Right lobe of liver (tissue), 6 donors: ENCODE measurements around the gene KRTAP1-1. TPM values are rescaled to one million over a fixed set of nuclear protein-coding genes. Genes with fewer than 3 reads are reported as not detected.

Experiments
- ATAC-seq, 4 donors: fragments of 200-7000 bp; cut with Tn5 transposase; one replicate each; pipeline ENCODE4 v1.9.1; 2020; ENCODE audit warnings: mild to moderate bottlenecking in 4 of 4, moderate library complexity in 4 of 4
- DNase-seq, 3 donors: peaks; one replicate each; pipeline ENCODE4 v3.0.0-alpha.2; 2020
- H3K27ac ChIP-seq, 3 donors: fragments of 200-600 bp; one replicate each; pipeline ENCODE4 v1.8.0; 2022
- H3K27me3 ChIP-seq, 2 donors: fragments of 200-600 bp; one replicate each; pipeline ENCODE4 v1.8.0; 2022
- H3K36me3 ChIP-seq, 4 donors: fragments of 200-600 bp; sonication (generic) in 1 of 4; one replicate each; pipeline versions ENCODE4 v1.5.1 to v1.8.0; 2017 to 2022; ENCODE audit warnings: control low read depth in 1 of 4
- H3K4me1 ChIP-seq, 4 donors: fragments of 200-600 bp; sonication (generic) in 1 of 4; one replicate each; pipeline versions ENCODE4 v1.5.1 to v1.8.0; 2017 to 2022; ENCODE audit warnings: control low read depth in 1 of 4
- H3K4me3 ChIP-seq, 3 donors: fragments of 200-600 bp; one replicate each; pipeline ENCODE4 v1.8.0; 2022
- H3K9me3 ChIP-seq, 4 donors: fragments of 200-600 bp; sonication (generic) in 1 of 4; one replicate each; pipeline versions ENCODE4 v1.5.1 to v1.8.0; 2017 to 2022; ENCODE audit warnings: control low read depth in 1 of 4
- CTCF ChIP-seq, 4 donors: fragments of 200-600 bp in 3 of 4; fragments of 450-650 bp in 1 of 4; IDR thresholded peaks; one replicate each; pipeline versions ENCODE4 v1.5.1 to v1.8.0; 2016 to 2022; ENCODE audit warnings: antibody characterized with exemption in 4 of 4, mild to moderate bottlenecking in 2 of 4
- POLR2A ChIP-seq: fragments of 450-650 bp; IDR thresholded peaks from one replicate; pipeline ENCODE4 v1.6.1; 2017; ENCODE audit warnings: antibody characterized with exemption, mild to moderate bottlenecking
- WGBS: methylation state at CpG from one replicate; pipeline ENCODE4 v1.1.6; 2018; ENCODE audit warnings: low coverage, low lambda C conversion rate; ENCODE audit not compliant: insufficient coverage; ENCODE audit errors: missing lambda C conversion rate; 5-methylcytosine and 5-hydroxymethylcytosine counted together
- intact Hi-C, 2 donors: fragments of 100-400 bp; cut with DNase I; formaldehyde crosslinking; loops; one replicate each; pipeline versions ENCODE4 v1.11.2 to v1.14.1; 2022
- total RNA-seq, 6 experiments: library from RNA; depleted of rRNA in 2 of 6; stranded (reverse); fragments of >200 nt in 2 of 6; fragmentation: NEBNext Ultra II Directional in 3 of 6; extraction: Animal tissue kit (Norgen Biotek cat#: 25700) in 3 of 6; gene quantifications; one replicate each; pipeline versions ENCODE4 v1.1.0 to v1.2.4, GENCODE V29; 2016 to 2023
- donor health status: DM: no; HTN: yes; CAD: no.
- donor health status: DM: no; HTN: no; CAD: no.
- donor health status: DM: no; HTN: no; CAD: no.
- donor health status: DM: no; HTN: yes; CAD: no.
- donor health status: DM: no; HTN: yes; CAD: no.

Gene KRTAP1-1
- total RNA-seq, 6 experiments from 2014 or later: not detected

GRCh38 chr17:41026715-41027471 is 14.4 kb downstream of the KRTAP1-1 start, which contains the start of gene KRTAP1-5:
Gene KRTAP1-5 (minus strand): TSS chr17:41027208. CDS start chr17:41027155, 53 bp downstream.
- intact Hi-C loops: no loop called here
- 40% methylated on average over 2 of the region's 9 CpGs for WGBS
- DNase-seq (no peak), ATAC-seq (peak in 1 of 4 donors; percentile 39)
- Histone ChIP-seq H3K4me1 (no peaks in the 10 kb centered on the region), H3K27me3 (no peaks in the 10 kb centered on the region), H3K36me3 (no peaks in the 10 kb centered on the region), H3K9me3 (no peaks in the 10 kb centered on the region), H3K4me3 (no peak within 1 kb of the TSS), H3K27ac (no peak within 1 kb of the TSS)
- TF ChIP-seq POLR2A (no peak), CTCF (IDR thresholded peaks at IDR 0.05) (no peak)

GRCh38 chr17:41024697-41025096 is 16.6 kb downstream of the KRTAP1-1 start:
- Histone ChIP-seq H3K27ac (no peak overlapping the region), H3K4me1 (no peaks in the 10 kb centered on the region), H3K4me3 (no peak overlapping the region), H3K9me3 (no peaks in the 10 kb centered on the region), H3K36me3 (no peaks in the 10 kb centered on the region), H3K27me3 (no peaks in the 10 kb centered on the region)
- no peak for DNase-seq
- WGBS: 40% methylated on average over 3 of the region's 3 CpGs
- no peak for ATAC-seq
- intact Hi-C loops: no loop called here
- TF ChIP-seq POLR2A (no peak), CTCF (IDR thresholded peaks at IDR 0.05) (no peak)

- H3K4me3 ChIP-seq: no peak overlapping the region
- H3K4me1 ChIP-seq: no peaks in the 10 kb centered on the region
- no peaks in the 10 kb centered on the region for H3K36me3 ChIP-seq
- ATAC-seq (no peak), DNase-seq (no peak)
- H3K27me3 ChIP-seq: no peaks in the 10 kb centered on the region
- no peaks in the 10 kb centered on the region for H3K9me3 ChIP-seq
- H3K27ac ChIP-seq: no peak overlapping the region
- no peak for TF ChIP-seq POLR2A
- intact Hi-C loops: no loop called here
These were observed 20.9 kb downstream of the KRTAP1-1 start for GRCh38 chr17:41020336-41020735.

GRCh38 chr17:41019415-41019814 is 21.8 kb downstream of the KRTAP1-1 start:
- WGBS: 95% methylated on average over 2 of the region's 3 CpGs

More at GRCh38 chr17:41019415-41019814, 21.8 kb downstream of the KRTAP1-1 start:
- H3K4me1 ChIP-seq: no peaks in the 10 kb centered on the region
- H3K9me3 ChIP-seq: no peaks in the 10 kb centered on the region
- intact Hi-C loops: no loop called here
- DNase-seq (no peak), ATAC-seq (no peak)
- no peak for TF ChIP-seq CTCF (IDR thresholded peaks at IDR 0.05)
- no peak for TF ChIP-seq POLR2A
- H3K36me3 ChIP-seq: no peaks in the 10 kb centered on the region
- H3K27me3 ChIP-seq: no peaks in the 10 kb centered on the region
- no peak overlapping the region for H3K4me3 ChIP-seq
- no peak overlapping the region for H3K27ac ChIP-seq
